HepG2 (cell line): Measurements from ENCODE around the gene WDR83.

ENCODE experiments used
- ZNF747 ChIP-seq: sonication (generic); formaldehyde crosslinking; IDR thresholded peaks from 2 replicates; pipeline ENCODE4 v1.8.1; 2023; ENCODE audit warnings: missing genetic modification reagents, mild to moderate bottlenecking, borderline replicate concordance
- TF ChIP-seq, protein P1 (sequence below): sonication (generic); formaldehyde crosslinking; IDR thresholded peaks from 2 replicates; pipeline ENCODE4 v1.4.0; 2020; ENCODE audit warnings: missing genetic modification reagents

DNA sequence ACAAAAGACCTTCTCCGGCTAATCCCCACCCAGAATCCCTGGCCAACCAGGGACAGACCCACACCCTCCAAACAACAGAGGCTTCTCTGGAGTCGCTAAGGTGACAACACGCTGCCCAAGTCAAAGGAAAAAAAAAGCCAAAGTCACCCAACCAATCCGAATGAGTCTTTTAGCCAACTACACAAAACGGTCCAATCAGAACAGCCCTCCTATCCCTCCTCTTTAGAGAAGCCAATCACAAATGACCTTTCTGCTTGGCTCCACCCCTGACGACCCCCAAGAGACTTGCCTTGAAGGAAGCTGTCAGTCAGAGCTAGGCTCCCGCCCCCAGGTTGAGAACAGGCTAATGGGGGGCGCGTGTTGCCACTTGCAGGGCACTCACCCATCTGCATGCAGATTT lies 36.4 kb downstream of the WDR83 start:
- TF ChIP-seq, protein P1, sequence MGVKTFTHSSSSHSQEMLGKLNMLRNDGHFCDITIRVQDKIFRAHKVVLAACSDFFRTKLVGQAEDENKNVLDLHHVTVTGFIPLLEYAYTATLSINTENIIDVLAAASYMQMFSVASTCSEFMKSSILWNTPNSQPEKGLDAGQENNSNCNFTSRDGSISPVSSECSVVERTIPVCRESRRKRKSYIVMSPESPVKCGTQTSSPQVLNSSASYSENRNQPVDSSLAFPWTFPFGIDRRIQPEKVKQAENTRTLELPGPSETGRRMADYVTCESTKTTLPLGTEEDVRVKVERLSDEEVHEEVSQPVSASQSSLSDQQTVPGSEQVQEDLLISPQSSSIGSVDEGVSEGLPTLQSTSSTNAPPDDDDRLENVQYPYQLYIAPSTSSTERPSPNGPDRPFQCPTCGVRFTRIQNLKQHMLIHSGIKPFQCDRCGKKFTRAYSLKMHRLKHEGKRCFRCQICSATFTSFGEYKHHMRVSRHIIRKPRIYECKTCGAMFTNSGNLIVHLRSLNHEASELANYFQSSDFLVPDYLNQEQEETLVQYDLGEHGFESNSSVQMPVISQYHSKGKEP (CRISPR knock-in tag), result no peak
- no peak for TF ChIP-seq ZNF747 (CRISPR knock-in tag)
